GM23338 (cell line): Measurements from ENCODE around the gene SREBF2. TPM values are rescaled to one million over a fixed set of nuclear protein-coding genes. Genes with fewer than 3 reads are reported as not detected.

ENCODE experiments used
- ATAC-seq: fragments of 200-7000 bp; cut with Tn5 transposase; 3 replicates; pipeline ENCODE4 v1.9.1; 2020
- DNase-seq: peaks from one replicate; pipeline ENCODE4 v3.0.0-alpha.2; 2015; ENCODE audit warnings: low spot score
- H2AFZ ChIP-seq: fragments of 200-600 bp; sonication (generic); 2 replicates; pipeline ENCODE4 v1.8.0; 2016; ENCODE audit warnings: antibody characterized with exemption, mild to moderate bottlenecking, moderate library complexity
- H3F3A ChIP-seq: fragments of 200-600 bp; sonication (generic); replicated peaks from 2 replicates; pipeline ENCODE4 v1.8.0; 2017; ENCODE audit warnings: antibody characterized with exemption, mixed run types, low read depth
- H3K27ac ChIP-seq: fragments of 200-600 bp; sonication (generic); 2 replicates; pipeline ENCODE4 v1.6.1; 2016; ENCODE audit warnings: low read depth
- H3K27me3 ChIP-seq: fragments of 200-600 bp; sonication (generic); 2 replicates; pipeline ENCODE4 v1.8.0; 2016; ENCODE audit warnings: mild to moderate bottlenecking, mixed run types, moderate library complexity; ENCODE audit not compliant: insufficient read depth
- H3K36me3 ChIP-seq: fragments of 200-600 bp; sonication (generic); 2 replicates; pipeline ENCODE4 v1.8.0; 2016; ENCODE audit warnings: mild to moderate bottlenecking; ENCODE audit not compliant: insufficient read depth
- H3K4me1 ChIP-seq: fragments of 200-600 bp; sonication (generic); 2 replicates; pipeline ENCODE4 v1.8.0; 2016; ENCODE audit warnings: mild to moderate bottlenecking, moderate library complexity; ENCODE audit not compliant: insufficient read depth
- H3K4me2 ChIP-seq: fragments of 200-600 bp; sonication (generic); 2 replicates; pipeline ENCODE4 v1.7.1; 2017; ENCODE audit warnings: mixed run types
- H3K4me3 ChIP-seq: fragments of 200-600 bp; sonication (generic); 2 replicates; pipeline ENCODE4 v1.6.1; 2016; ENCODE audit warnings: mixed run types
- H3K79me2 ChIP-seq: fragments of 200-600 bp; sonication (generic); replicated peaks from 2 replicates; pipeline ENCODE4 v1.8.0; 2017; ENCODE audit warnings: mild to moderate bottlenecking; ENCODE audit not compliant: insufficient read depth
- H3K9me2 ChIP-seq: fragments of 200-600 bp; sonication (generic); 2 replicates; pipeline ENCODE4 v1.8.0; 2017; ENCODE audit not compliant: insufficient read depth
- H4K20me1 ChIP-seq: fragments of 200-600 bp; sonication (generic); replicated peaks from 2 replicates; pipeline ENCODE4 v1.8.0; 2017; ENCODE audit warnings: mild to moderate bottlenecking; ENCODE audit not compliant: insufficient read depth
- H3K27ac Mint-ChIP-seq: 2 replicates; pipeline ENCODE4 v1.8.0; 2020; ENCODE audit warnings: inconsistent platforms, mild to moderate bottlenecking, moderate library complexity, mixed read lengths
- H3K27me3 Mint-ChIP-seq: 3 replicates; pipeline ENCODE4 v1.8.0; 2022; ENCODE audit warnings: low read depth, mild to moderate bottlenecking, moderate library complexity, mixed read lengths, inconsistent platforms; ENCODE audit not compliant: insufficient read depth, poor library complexity
- H3K36me3 Mint-ChIP-seq: 3 replicates; pipeline ENCODE4 v1.8.0; 2021; ENCODE audit warnings: low read depth, mild to moderate bottlenecking, inconsistent platforms, moderate library complexity, mixed read lengths
- H3K4me1 Mint-ChIP-seq: 3 replicates; pipeline ENCODE4 v1.8.0; 2020; ENCODE audit warnings: mild to moderate bottlenecking, inconsistent platforms, mixed read lengths
- H3K4me3 Mint-ChIP-seq: 3 replicates; pipeline ENCODE4 v1.8.0; 2021; ENCODE audit warnings: moderate library complexity, mild to moderate bottlenecking, inconsistent platforms, mixed read lengths
- H3K9me3 Mint-ChIP-seq: 3 replicates; pipeline ENCODE4 v1.8.0; 2020; ENCODE audit warnings: moderate library complexity, mild to moderate bottlenecking, inconsistent platforms, mixed read lengths
- CREB1 ChIP-seq: fragments of 250-450 bp; sonication (Bioruptor Pico); IDR thresholded peaks from 2 replicates; pipeline ENCODE4 v1.5.0; 2020; ENCODE audit warnings: low read depth, mild to moderate bottlenecking, moderate library complexity
- EZH2 ChIP-seq: fragments of 200-600 bp; sonication (generic); IDR thresholded peaks from one replicate; pipeline ENCODE4 v1.8.0; 2017; ENCODE audit warnings: antibody characterized with exemption, mild to moderate bottlenecking, low read depth; ENCODE audit not compliant: unreplicated experiment
- NANOG ChIP-seq: IDR thresholded peaks from 2 replicates; pipeline ENCODE4 v1.6.1; 2016; ENCODE audit warnings: antibody characterized with exemption, borderline replicate concordance
- REST ChIP-seq: IDR thresholded peaks from one replicate; pipeline ENCODE4 v1.6.1; 2018; ENCODE audit warnings: antibody characterized with exemption; ENCODE audit not compliant: unreplicated experiment
- STAT1 ChIP-seq: IDR thresholded peaks from one replicate; pipeline ENCODE4 v1.6.1; 2016; ENCODE audit warnings: antibody characterized with exemption; ENCODE audit not compliant: unreplicated experiment
- ZNF114 ChIP-seq: fragments of 250-450 bp; sonication (Bioruptor Pico); IDR thresholded peaks from 2 replicates; pipeline ENCODE4 v1.5.0; 2020; ENCODE audit warnings: mild to moderate bottlenecking, moderate library complexity
- ZNF462 ChIP-seq: fragments of 250-450 bp; sonication (Bioruptor Pico); IDR thresholded peaks from 2 replicates; pipeline ENCODE4 v1.5.0; 2020; ENCODE audit warnings: mild to moderate bottlenecking, moderate library complexity
- polyA plus RNA-seq: library from polyadenylated mRNA; unstranded; fragments of >200 nt; fragmentation: Nextera tagmentation; extraction: Ambion mirVana; gene quantifications from 2 replicates; pipeline ENCODE4 v1.2.1, GENCODE V29; 2016
- total RNA-seq: library from RNA; depleted of rRNA; stranded (reverse); fragments of >200 nt; shearing (Covaris generic); gene quantifications from 2 replicates; pipeline ENCODE4 v1.2.3, GENCODE V29; 2014
- TF ChIP-seq, protein P1 (sequence below), 2 experiments: fragments of 200-600 bp in 1 of 2; sonication (generic) in 1 of 2; conservative IDR thresholded peaks; 2 replicates each; pipeline versions ENCODE4 v1.5.1 to v1.6.1; 2016 to 2017; ENCODE audit warnings: antibody characterized with exemption in 2 of 2, low read depth in 2 of 2, mild to moderate bottlenecking in 2 of 2, moderate library complexity in 1 of 2

The SREBF2 gene
- total and polyA plus RNA-seq, 2 experiments from 2014 or later = 48.7 to 163 TPM

DNA sequence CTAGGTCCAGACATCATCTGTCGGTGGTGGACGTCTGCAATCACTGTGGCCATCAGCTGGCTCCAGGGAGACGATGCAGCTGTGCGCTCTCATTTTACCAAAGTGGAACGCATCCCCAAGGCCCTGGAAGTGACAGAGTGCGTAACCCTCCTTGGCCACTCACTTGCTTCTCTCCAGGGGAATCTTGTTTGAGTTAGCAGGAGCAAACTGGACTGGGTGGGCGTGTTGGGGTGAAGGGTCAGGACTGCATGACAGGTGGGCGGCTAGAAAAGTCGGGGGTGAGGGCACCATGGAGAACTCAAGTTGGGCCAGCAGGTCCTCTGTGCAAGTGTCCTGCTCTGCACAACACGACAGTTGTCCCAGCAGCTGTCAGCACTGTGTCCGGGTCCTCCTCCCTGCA is 65.7 kb downstream of the SREBF2 start (continued):
- no peak for TF ChIP-seq ZNF462 (CRISPR knock-in tag)
- no peak for TF ChIP-seq CREB1 (CRISPR knock-in tag)
- TF ChIP-seq NANOG = no peak
- no peak for TF ChIP-seq STAT1
- TF ChIP-seq EZH2 = no peak

GRCh38 chr22:41899110-41899509 is 66.2 kb downstream of the SREBF2 start:
- Mint-ChIP-seq H3K9me3 (no peaks in the 10 kb centered on the region), H3K27me3 (peaks cover 9% of the 10 kb centered on the region), H3K36me3 (peaks cover 74% of the 10 kb centered on the region), H3K27ac (no peak overlapping the region), H3K4me1 (no peaks in the 10 kb centered on the region), H3K4me3 (no peak overlapping the region)
- no peak for DNase-seq
- no peaks in the 10 kb centered on the region for H3K4me1 ChIP-seq
- H3K79me2 ChIP-seq = no peaks in the 10 kb centered on the region
- no peak overlapping the region for H3K4me3 ChIP-seq
- no peak overlapping the region for H2AFZ ChIP-seq
- no peak for ATAC-seq
- no peak overlapping the region for H3K27ac ChIP-seq
- no peak overlapping the region for H3K4me2 ChIP-seq
- H3K36me3 ChIP-seq = peaks cover 28% of the 10 kb centered on the region
- H3K27me3 ChIP-seq = no peaks in the 10 kb centered on the region
- no peaks in the 10 kb centered on the region for H3K9me2 ChIP-seq
- no peaks in the 10 kb centered on the region; the same call in 1 of the 2 replicates for H3F3A ChIP-seq
- H4K20me1 ChIP-seq = peaks cover 11% of the 10 kb centered on the region
- no peak for TF ChIP-seq CREB1 (CRISPR knock-in tag)
- no peak for TF ChIP-seq STAT1
- TF ChIP-seq, protein P1, sequence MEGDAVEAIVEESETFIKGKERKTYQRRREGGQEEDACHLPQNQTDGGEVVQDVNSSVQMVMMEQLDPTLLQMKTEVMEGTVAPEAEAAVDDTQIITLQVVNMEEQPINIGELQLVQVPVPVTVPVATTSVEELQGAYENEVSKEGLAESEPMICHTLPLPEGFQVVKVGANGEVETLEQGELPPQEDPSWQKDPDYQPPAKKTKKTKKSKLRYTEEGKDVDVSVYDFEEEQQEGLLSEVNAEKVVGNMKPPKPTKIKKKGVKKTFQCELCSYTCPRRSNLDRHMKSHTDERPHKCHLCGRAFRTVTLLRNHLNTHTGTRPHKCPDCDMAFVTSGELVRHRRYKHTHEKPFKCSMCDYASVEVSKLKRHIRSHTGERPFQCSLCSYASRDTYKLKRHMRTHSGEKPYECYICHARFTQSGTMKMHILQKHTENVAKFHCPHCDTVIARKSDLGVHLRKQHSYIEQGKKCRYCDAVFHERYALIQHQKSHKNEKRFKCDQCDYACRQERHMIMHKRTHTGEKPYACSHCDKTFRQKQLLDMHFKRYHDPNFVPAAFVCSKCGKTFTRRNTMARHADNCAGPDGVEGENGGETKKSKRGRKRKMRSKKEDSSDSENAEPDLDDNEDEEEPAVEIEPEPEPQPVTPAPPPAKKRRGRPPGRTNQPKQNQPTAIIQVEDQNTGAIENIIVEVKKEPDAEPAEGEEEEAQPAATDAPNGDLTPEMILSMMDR (conservative IDR thresholded peaks at IDR 0.05; ENCODE audit: low read depth in 2 of 2) = no peak
- no peak for TF ChIP-seq REST
- no peak for TF ChIP-seq EZH2
- TF ChIP-seq ZNF114 (CRISPR knock-in tag) = no peak
